ENCODE measurements around the gene CCDC169.
A peak's percentile ranks its signal among the peaks of the same experiment; 100 is the strongest.

The CCDC169 gene

GRCh38 chr13:36344173-36344572 lies 46.6 kb upstream of the CCDC169 start:
- Histone ChIP-seq H3K27me3 (no peaks in the 10 kb centered on the region), H3K4me3 (ENCODE audit: low read depth in 1 of 2, low read length in 1 of 2) (no peak overlapping the region), H3K36me3 (no peaks in the 10 kb centered on the region), H3K27ac (peak overlapping the region; percentile 95), H3K4me1 (ENCODE audit: control insufficient read depth in 1 of 2, insufficient read depth in 1 of 2, low read depth in 1 of 2, low read length in 1 of 2) (peaks cover 38 to 50% of the 10 kb centered on the region in 2 experiments), H3K9me3 (no peaks in the 10 kb centered on the region)
- TF ChIP-seq, protein P1, sequence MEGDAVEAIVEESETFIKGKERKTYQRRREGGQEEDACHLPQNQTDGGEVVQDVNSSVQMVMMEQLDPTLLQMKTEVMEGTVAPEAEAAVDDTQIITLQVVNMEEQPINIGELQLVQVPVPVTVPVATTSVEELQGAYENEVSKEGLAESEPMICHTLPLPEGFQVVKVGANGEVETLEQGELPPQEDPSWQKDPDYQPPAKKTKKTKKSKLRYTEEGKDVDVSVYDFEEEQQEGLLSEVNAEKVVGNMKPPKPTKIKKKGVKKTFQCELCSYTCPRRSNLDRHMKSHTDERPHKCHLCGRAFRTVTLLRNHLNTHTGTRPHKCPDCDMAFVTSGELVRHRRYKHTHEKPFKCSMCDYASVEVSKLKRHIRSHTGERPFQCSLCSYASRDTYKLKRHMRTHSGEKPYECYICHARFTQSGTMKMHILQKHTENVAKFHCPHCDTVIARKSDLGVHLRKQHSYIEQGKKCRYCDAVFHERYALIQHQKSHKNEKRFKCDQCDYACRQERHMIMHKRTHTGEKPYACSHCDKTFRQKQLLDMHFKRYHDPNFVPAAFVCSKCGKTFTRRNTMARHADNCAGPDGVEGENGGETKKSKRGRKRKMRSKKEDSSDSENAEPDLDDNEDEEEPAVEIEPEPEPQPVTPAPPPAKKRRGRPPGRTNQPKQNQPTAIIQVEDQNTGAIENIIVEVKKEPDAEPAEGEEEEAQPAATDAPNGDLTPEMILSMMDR (IDR thresholded peaks at IDR 0.05), result no peak

GRCh38 chr13:36343766-36344165 lies 46.2 kb upstream of the CCDC169 start:
- H3K27ac ChIP-seq, result peak overlapping the region; percentile 95
- no peak overlapping the region for H3K4me3 ChIP-seq (ENCODE audit: low read depth in 1 of 2, low read length in 1 of 2)
- H3K4me1 ChIP-seq (ENCODE audit: control insufficient read depth in 1 of 2, insufficient read depth in 1 of 2, low read depth in 1 of 2, low read length in 1 of 2), result peaks cover 38 to 50% of the 10 kb centered on the region in 2 experiments
- no peaks in the 10 kb centered on the region for H3K36me3 ChIP-seq
- H3K9me3 ChIP-seq, result no peaks in the 10 kb centered on the region
- TF ChIP-seq, protein P1 (IDR thresholded peaks at IDR 0.05), result no peak
- H3K27me3 ChIP-seq, result no peaks in the 10 kb centered on the region

GRCh38 chr13:36342715-36343114 lies 45.1 kb upstream of the CCDC169 start:
- no peaks in the 10 kb centered on the region for H3K9me3 ChIP-seq
- TF ChIP-seq, protein P1 (IDR thresholded peaks at IDR 0.05), result no peak
- H3K27ac ChIP-seq, result no peak overlapping the region
- H3K27me3 ChIP-seq, result no peaks in the 10 kb centered on the region
- no peaks in the 10 kb centered on the region for H3K36me3 ChIP-seq
- H3K4me1 ChIP-seq (ENCODE audit: control insufficient read depth in 1 of 2, insufficient read depth in 1 of 2, low read depth in 1 of 2, low read length in 1 of 2), result peaks cover 32 to 44% of the 10 kb centered on the region in 2 experiments
- no peak overlapping the region for H3K4me3 ChIP-seq (ENCODE audit: low read depth in 1 of 2, low read length in 1 of 2)

DNA sequence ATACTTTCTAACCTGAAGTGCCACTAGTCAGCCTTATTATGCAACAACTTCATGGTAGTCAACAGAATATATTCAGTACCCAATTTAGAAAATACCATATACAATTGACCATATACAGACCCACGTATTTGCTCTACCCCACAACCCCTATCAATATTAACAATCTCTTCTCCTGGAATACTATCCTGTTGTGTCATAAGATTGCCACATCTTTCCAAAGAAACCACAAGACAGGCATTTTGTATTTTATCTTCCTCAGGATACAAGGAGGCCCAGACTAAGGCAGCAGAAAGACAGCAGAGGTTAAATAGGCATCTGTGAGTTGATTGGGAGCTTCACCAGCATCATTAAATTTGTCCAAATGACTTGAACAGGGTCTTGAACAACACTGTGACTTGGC lies 44.1 kb upstream of the CCDC169 start:
- TF ChIP-seq, protein P1 (IDR thresholded peaks at IDR 0.05), result no peak
- Histone ChIP-seq H3K4me3 (ENCODE audit: low read depth in 1 of 2, low read length in 1 of 2) (no peak overlapping the region), H3K27ac (no peak overlapping the region)

GRCh38 chr13:36339600-36340155 lies 42.1 kb upstream of the CCDC169 start:
- H3K27ac ChIP-seq, result no peak overlapping the region
- H3K4me1 ChIP-seq (ENCODE audit: control insufficient read depth in 1 of 2, insufficient read depth in 1 of 2, low read depth in 1 of 2, low read length in 1 of 2), result peaks cover 13 to 23% of the 10 kb centered on the region in 2 experiments
- H3K27me3 ChIP-seq, result no peaks in the 10 kb centered on the region
- peaks cover 6% of the 10 kb centered on the region for H3K36me3 ChIP-seq
- TF ChIP-seq, protein P1 (IDR thresholded peaks at IDR 0.05), result no peak
- H3K9me3 ChIP-seq, result no peaks in the 10 kb centered on the region
- no peak overlapping the region for H3K4me3 ChIP-seq (ENCODE audit: low read depth in 1 of 2, low read length in 1 of 2)

More for the DNA sequence above, 44.1 kb upstream of the CCDC169 start:
- Histone ChIP-seq H3K9me3 (no peaks in the 10 kb centered on the region), H3K27me3 (no peaks in the 10 kb centered on the region), H3K36me3 (no peaks in the 10 kb centered on the region), H3K4me1 (ENCODE audit: control insufficient read depth in 1 of 2, insufficient read depth in 1 of 2, low read depth in 1 of 2, low read length in 1 of 2) (peaks cover 22 to 34% of the 10 kb centered on the region in 2 experiments)

All from neutrophil (primary cell).